K562 (cell line): ENCODE data around the gene RASGRP2. TPM values are rescaled to one million over a fixed set of nuclear protein-coding genes. Genes with fewer than 3 reads are reported as not detected.
A peak's percentile ranks its signal among the peaks of the same experiment; 100 is the strongest.

Experiments used
- ATAC-seq: fragments of 200-7000 bp; cut with Tn5 transposase; 3 replicates; pipeline ENCODE4 v1.9.1; 2020; ENCODE audit warnings: moderate library complexity
- BruUV-seq: library from RNA; stranded (reverse); fragments of 400-500 nt; replicated peaks from 2 replicates; lab custom pipeline; 2021; lab: Mats Ljungman, UMichigan
- CTCF ChIA-PET: fragments of 300-600 bp; formaldehyde crosslinking; extraction: SDS; loops from one replicate; lab custom pipeline; 2021; ENCODE audit warnings: low intra/inter-chr PET ratio; lab: Yijun Ruan, JAX
- POLR2A ChIA-PET: fragments of 300-600, 350-650 bp; sonication (Branson Sonifier 250); formaldehyde crosslinking; extraction: SDS; loops from one replicate; lab custom pipeline; 2021; ENCODE audit warnings: antibody characterized with exemption, inconsistent platforms; lab: Yijun Ruan, JAX
- DNase-seq, 4 experiments: peaks; one replicate each; pipeline versions ENCODE4 v3.0.0 to v3.0.0-alpha.2; 2011 to 2018; ENCODE audit warnings: low spot score in 3 of 4, mixed read lengths in 3 of 4; ENCODE audit errors: extremely low read depth in 1 of 4
- FAIRE-seq: peaks from 2 replicates; lab custom pipeline; 2011; peaks lifted over from hg19 to GRCh38; lab: Jason Lieb, UNC
- H2AFZ ChIP-seq: 2 replicates; pipeline ENCODE4 v1.6.0; 2011; ENCODE audit warnings: low read depth, low read length, control low read depth, inconsistent platforms
- H3K27ac ChIP-seq: fragments of 200-600 bp; 3 replicates; pipeline ENCODE4 v1.8.0; 2011; ENCODE audit warnings: low read depth, mild to moderate bottlenecking, control low read depth, inconsistent platforms, low read length, moderate library complexity, mixed read lengths; ENCODE audit errors: extremely low read depth
- H3K27me3 ChIP-seq, 2 experiments: fragments of 300-600 bp in 1 of 2; 2 replicates in 1 of 2; 3 replicates in 1 of 2; pipeline versions ENCODE4 v1.6.0 to v1.8.0; 2011; ENCODE audit warnings: inconsistent platforms in 2 of 2, low read length in 2 of 2, mild to moderate bottlenecking in 1 of 2, mixed read lengths in 1 of 2, moderate library complexity in 1 of 2; ENCODE audit not compliant: control insufficient read depth in 2 of 2, insufficient read depth in 2 of 2
- H3K36me3 ChIP-seq: fragments of 300-600 bp; 3 replicates; pipeline ENCODE4 v1.8.0; 2011; ENCODE audit warnings: mild to moderate bottlenecking, low read length, inconsistent platforms; ENCODE audit not compliant: control insufficient read depth, insufficient read depth
- H3K4me1 ChIP-seq, 2 experiments: fragments of 200-600 bp in 1 of 2; replicated peaks in 1 of 2; 2 replicates in 1 of 2; 3 replicates in 1 of 2; pipeline versions ENCODE4 v1.5.1 to v1.8.0; 2011; ENCODE audit warnings: inconsistent platforms in 2 of 2, low read length in 2 of 2, mild to moderate bottlenecking in 1 of 2, mixed read lengths in 1 of 2, moderate library complexity in 1 of 2; ENCODE audit not compliant: control insufficient read depth in 2 of 2, insufficient read depth in 2 of 2
- H3K4me2 ChIP-seq: 2 replicates; pipeline ENCODE4 v1.6.1; 2011; ENCODE audit warnings: low read length, control low read depth, inconsistent platforms, mixed read lengths; ENCODE audit not compliant: insufficient read depth
- H3K4me3 ChIP-seq: fragments of 200-600 bp; sonication (generic), shearing (Covaris generic); 2 replicates; pipeline ENCODE4 v1.5.1; 2016; ENCODE audit warnings: control low read depth, inconsistent platforms
- H3K79me2 ChIP-seq: fragments of 200-600 bp; 3 replicates; pipeline ENCODE4 v1.8.0; 2011; ENCODE audit warnings: low read length, inconsistent platforms; ENCODE audit not compliant: control insufficient read depth, insufficient read depth
- H3K9ac ChIP-seq, 2 experiments: 2 replicates each; pipeline versions ENCODE4 v1.6.0 to v1.6.1; 2011; ENCODE audit warnings: low read depth in 2 of 2, low read length in 2 of 2, control low read depth in 1 of 2, inconsistent platforms in 1 of 2, mild to moderate bottlenecking in 1 of 2, mixed read lengths in 1 of 2; ENCODE audit not compliant: insufficient read depth in 1 of 2
- H3K9me1 ChIP-seq: one replicate; pipeline ENCODE4 v1.6.0; 2011; ENCODE audit warnings: inconsistent platforms, mild to moderate bottlenecking, low read length, moderate library complexity; ENCODE audit not compliant: control insufficient read depth, insufficient read depth
- H3K9me3 ChIP-seq: replicated peaks from 2 replicates; pipeline ENCODE4 v1.5.1; 2011; ENCODE audit warnings: low read depth, low read length, inconsistent platforms; ENCODE audit not compliant: control insufficient read depth, insufficient read depth
- H4K20me1 ChIP-seq: replicated peaks from 2 replicates; pipeline ENCODE4 v1.6.1; 2011; ENCODE audit warnings: low read length, inconsistent platforms, mixed read lengths; ENCODE audit not compliant: control insufficient read depth, insufficient read depth
- ARID1B ChIP-seq: fragments of 450-650 bp; IDR thresholded peaks from 2 replicates; pipeline ENCODE4 v1.6.1; 2016; ENCODE audit warnings: antibody characterized with exemption, mild to moderate bottlenecking, inconsistent platforms
- CBFA2T2 ChIP-seq: fragments of 450-650 bp; conservative IDR thresholded peaks from 2 replicates; pipeline ENCODE4 v1.6.1; 2017; ENCODE audit warnings: mild to moderate bottlenecking
- CBFA2T3 ChIP-seq: fragments of 450-650 bp; IDR thresholded peaks from 2 replicates; pipeline ENCODE4 v1.6.1; 2017
- CBX5 ChIP-seq: IDR thresholded peaks from 2 replicates; pipeline ENCODE4 v1.6.1; 2014; ENCODE audit warnings: low read depth, borderline replicate concordance
- CTBP1 ChIP-seq: fragments of 450-650 bp; IDR thresholded peaks from 2 replicates; pipeline ENCODE4 v1.6.1; 2016; ENCODE audit warnings: borderline replicate concordance
- FOSL1 ChIP-seq: fragments of 200-800 bp; sonication (Bioruptor generic); conservative IDR thresholded peaks from 2 replicates; pipeline ENCODE4 v1.6.1; 2016; ENCODE audit warnings: missing genetic modification characterization, missing compliant biosample characterization
- ILK ChIP-seq: fragments of 450-650 bp; IDR thresholded peaks from 2 replicates; pipeline ENCODE4 v1.6.1; 2016; ENCODE audit warnings: missing genetic modification characterization, low read depth, mild to moderate bottlenecking, missing compliant biosample characterization, moderate library complexity, borderline replicate concordance
- MYNN ChIP-seq, 2 experiments: sonication (generic); formaldehyde crosslinking in 1 of 2; IDR thresholded peaks; 2 replicates each; pipeline versions ENCODE4 v1.5.0 to v1.6.1; 2016 to 2020; ENCODE audit warnings: antibody characterized with exemption in 1 of 2, missing genetic modification reagents in 1 of 2
- RFX1 ChIP-seq: fragments of 450-650 bp; IDR thresholded peaks from 2 replicates; pipeline ENCODE4 v1.6.1; 2016; ENCODE audit warnings: mild to moderate bottlenecking, moderate library complexity
- SIRT6 ChIP-seq: IDR thresholded peaks from one replicate; pipeline ENCODE4 v1.6.1; 2012; ENCODE audit warnings: low read depth, mild to moderate bottlenecking, control low read depth, inconsistent platforms, low read length, moderate library complexity
- SP1 ChIP-seq: sonication (generic); formaldehyde crosslinking; IDR thresholded peaks from 2 replicates; pipeline ENCODE4 v1.8.1; 2022; ENCODE audit warnings: mild to moderate bottlenecking, missing genetic modification reagents
- TAF15 ChIP-seq: fragments of 200-400 bp; formaldehyde crosslinking; IDR thresholded peaks from 2 replicates; pipeline ENCODE4 v1.6.1; 2017; ENCODE audit warnings: mild to moderate bottlenecking, low read depth, low read length, moderate library complexity
- TCF3 ChIP-seq: sonication (generic); formaldehyde crosslinking; IDR thresholded peaks from 2 replicates; pipeline ENCODE4 v1.4.0; 2020; ENCODE audit warnings: mild to moderate bottlenecking, missing genetic modification reagents
- USF1 ChIP-seq: sonication (generic); formaldehyde crosslinking; IDR thresholded peaks from 2 replicates; pipeline ENCODE4 v1.9.0; 2022; ENCODE audit warnings: mild to moderate bottlenecking, missing genetic modification reagents
- ZEB2 ChIP-seq: fragments of 450-650 bp; IDR thresholded peaks from 2 replicates; pipeline ENCODE4 v1.6.1; 2016
- ZNF766 ChIP-seq: fragments of 200-800 bp; sonication (Bioruptor generic); conservative IDR thresholded peaks from 2 replicates; pipeline ENCODE4 v1.6.1; 2016; ENCODE audit warnings: missing genetic modification characterization, missing compliant biosample characterization
- WGBS: fragments of 100-300 bp; shearing (Covaris generic); methylation state at CpG from one replicate; pipeline ENCODE4 v1.1.6; 2016; ENCODE audit warnings: low coverage, mixed read lengths; ENCODE audit not compliant: insufficient coverage; ENCODE audit errors: missing lambda C conversion rate; 5-methylcytosine and 5-hydroxymethylcytosine counted together
- in situ Hi-C: fragments of 300-500 bp; cut with MboI; formaldehyde crosslinking; loops from 4 replicates; pipeline ENCODE4 v1.15.0; 2018; ENCODE audit warnings: inconsistent platforms, mixed read lengths
- intact Hi-C: fragments of 100-400 bp; cut with micrococcal nuclease; formaldehyde crosslinking; loops from 2 replicates; pipeline ENCODE4 v1.14.2; 2022
- polyA plus RNA-seq, 8 experiments: library from polyadenylated mRNA; depleted of rRNA in 4 of 8; stranded (reverse) in 5 of 8; unstranded in 3 of 8; fragments of >200 nt; fragmentation: Nextera tagmentation in 2 of 8; fragmentation: Illumina TruSeq in 1 of 8; extraction: Ambion mirVana in 2 of 8; extraction: Trizol in 1 of 8; gene quantifications; 2 replicates each; pipeline versions ENCODE4 v1.2.1 to v1.2.3, GENCODE V29; 2011 to 2014; ENCODE audit warnings: inconsistent platforms in 1 of 8, missing spikeins in 1 of 8
- total RNA-seq, 7 experiments: library from RNA; depleted of rRNA in 6 of 7; stranded (reverse); fragments of >200 nt in 6 of 7; fragmentation: Illumina TruSeq in 2 of 7; extraction: Trizol in 2 of 7; gene quantifications; 2 replicates each; pipeline versions ENCODE4 v1.2.1 to v1.2.3, GENCODE V29; 2011 to 2021; ENCODE audit warnings: low replicate concordance in 1 of 7

RASGRP2 gene
- total and polyA plus RNA-seq, 9 of the 15 experiments (the other 6 are each of a cell fraction or from before 2014, with no cell fraction given), result 0.87 to 22.7 (median 5.5) TPM

DNA sequence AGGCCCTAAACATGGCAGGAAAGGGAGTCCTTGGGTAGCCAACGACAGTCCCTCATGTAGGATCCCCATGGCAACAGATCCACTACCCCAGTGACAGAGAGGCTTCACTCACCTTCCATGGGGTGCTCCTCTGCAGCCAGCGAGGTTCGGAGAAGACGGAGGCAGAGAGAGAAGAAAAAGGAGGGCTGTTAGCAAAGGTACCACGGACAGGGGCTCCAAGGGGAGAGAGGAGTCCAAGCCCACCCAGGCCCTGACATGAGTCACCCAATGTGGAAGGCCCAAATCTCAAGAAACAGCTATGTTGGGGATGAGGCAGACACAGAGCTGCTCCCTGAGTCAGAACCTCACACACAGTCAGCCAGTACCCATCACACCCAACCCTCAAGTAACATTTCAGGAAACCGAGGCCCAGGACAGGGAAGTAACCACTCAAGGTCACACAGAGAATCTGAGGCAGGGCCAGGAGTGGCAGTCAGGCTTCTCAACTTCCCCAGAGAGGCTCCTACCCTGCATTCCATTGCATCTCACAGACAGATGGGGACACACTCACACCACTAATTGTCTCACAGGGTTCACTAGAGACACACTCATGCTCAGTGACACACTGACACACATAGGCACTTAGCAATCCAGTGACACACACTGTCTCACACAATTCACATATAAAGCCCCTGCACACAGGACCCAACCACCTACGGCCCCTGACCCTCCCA lies 46.1 kb downstream of the RASGRP2 start:
- no TSS peak for BruUV-seq

GRCh38 chr11:64696045-64696444 lies 47.9 kb downstream of the RASGRP2 start:
- Histone ChIP-seq H3K36me3 (no peaks in the 10 kb centered on the region), H3K79me2 (no peaks in the 10 kb centered on the region), H3K27ac (no peak overlapping the region), H3K27me3 (peaks cover 10 to 60% of the 10 kb centered on the region in 2 experiments; a peak in 4 of 5 replicates), H3K9me3 (no peaks in the 10 kb centered on the region), H4K20me1 (no peaks in the 10 kb centered on the region), H3K9ac (no peak overlapping the region), H2AFZ (no peak overlapping the region), H3K4me3 (no peak overlapping the region), H3K4me2 (no peak overlapping the region), H3K4me1 (peaks cover 0 to 6% of the 10 kb centered on the region in 2 experiments; a peak in 3 of 5 replicates), H3K9me1 (no peaks in the 10 kb centered on the region)
- DNase-seq (peak in 2 of 4 experiments; percentile 31 to 38), ATAC-seq (no peak), FAIRE-seq (peak; percentile 26)
- WGBS, result 7% methylated on average over 8 of the region's 8 CpGs
- POLR2A ChIA-PET, result interaction anchor here (0.6 to 1.9 kb wide), 2 partner anchors 9 to 680 kb away, joined by 3 to 8 read pairs; no protein-coding TSS in a partner anchor
- CTCF ChIA-PET, result interaction anchor here (0.5 kb wide), 1 partner anchor 14 kb away, joined by 5 read pairs; no protein-coding TSS in a partner anchor
- no TSS peak for BruUV-seq
- intact Hi-C loops (no loop called here), in situ Hi-C loops (no loop called here)
- TF ChIP-seq CBFA2T2 (0 out of 2 replicates have a peak, but pooled peaks have one; percentile 3), SP1 (CRISPR knock-in tag) (no peak), USF1 (CRISPR knock-in tag) (0 out of 2 replicates have a peak, but pooled peaks have one; percentile 15), TCF3 (CRISPR knock-in tag) (peak; percentile 43; the same call in 1 of the 2 replicates), CBX5 (no peak), ZEB2 (no peak), MYNN (IDR thresholded peaks at IDR 0.05) (peak; percentile 88), MYNN (CRISPR knock-in tag; IDR thresholded peaks at IDR 0.05) (peak; percentile 46; the same call in 1 of the 2 replicates), ILK (tag) (no peak), ARID1B (peak; percentile 27; the same call in 1 of the 2 replicates), FOSL1 (0 out of 2 replicates have a peak, but pooled peaks have one; percentile 20), ZNF766 (CRISPR knock-in tag) (no peak), CBFA2T3 (peak; percentile 59; the same call in 1 of the 2 replicates), SIRT6 (no peak), CTBP1 (peak; percentile 61)

More for the DNA sequence above, 46.1 kb downstream of the RASGRP2 start:
- ChIA-PET CTCF (no interaction called here), POLR2A (interaction anchor here (1.3 kb wide), 1 partner anchor 18 kb away, joined by 4 read pairs; no protein-coding TSS in a partner anchor)
- H3K9ac ChIP-seq, result no peak overlapping the region
- H3K4me2 ChIP-seq, result no peak overlapping the region
- FAIRE-seq (no peak), DNase-seq (no peak), ATAC-seq (no peak)
- H4K20me1 ChIP-seq, result no peaks in the 10 kb centered on the region
- TF ChIP-seq TAF15, result no peak
- peak; percentile 51; the same call in 1 of the 2 replicates for TF ChIP-seq RFX1
- peaks cover 10 to 49% of the 10 kb centered on the region in 2 experiments; a peak in 4 of 5 replicates for H3K27me3 ChIP-seq
- H3K9me1 ChIP-seq, result no peaks in the 10 kb centered on the region
- no peaks in the 10 kb centered on the region for H3K9me3 ChIP-seq
- no peak overlapping the region for H2AFZ ChIP-seq
- intact Hi-C loops (no loop called here), in situ Hi-C loops (no loop called here)
- H3K4me3 ChIP-seq, result no peak overlapping the region
- WGBS, result 6% methylated on average over 6 of the region's 7 CpGs
- H3K4me1 ChIP-seq, result peaks cover 0 to 8% of the 10 kb centered on the region in 2 experiments; a peak in 3 of 5 replicates
- no peaks in the 10 kb centered on the region for H3K79me2 ChIP-seq
- no peak overlapping the region for H3K27ac ChIP-seq
- no peaks in the 10 kb centered on the region for H3K36me3 ChIP-seq
